AG04450 (cell line): ENCODE data around the gene VIPR1. TPM values are rescaled to one million over a fixed set of nuclear protein-coding genes. Genes with fewer than 3 reads are reported as not detected.

Source experiments
- CTCF ChIA-PET: fragments of 300-600, 350-600 bp; formaldehyde crosslinking; extraction: SDS; loops from one replicate; lab custom pipeline; 2022; ENCODE audit warnings: antibody characterized with exemption, inconsistent platforms; lab: Charles Lee
- POLR2A ChIA-PET: fragments of 350-600 bp; formaldehyde crosslinking; extraction: SDS; loops from one replicate; lab custom pipeline; 2021; ENCODE audit warnings: antibody characterized with exemption, inconsistent platforms; lab: Yijun Ruan, JAX
- DNase-seq: peaks from one replicate; pipeline ENCODE4 v3.0.0-alpha.2; 2011; ENCODE audit warnings: low read depth, low spot score
- H3K27ac ChIP-seq: one replicate; pipeline ENCODE4 v1.5.1; 2012; ENCODE audit warnings: low read depth, low read length, control low read depth
- H3K27me3 ChIP-seq: one replicate; pipeline ENCODE4 v1.6.0; 2012; ENCODE audit warnings: low read length; ENCODE audit not compliant: control insufficient read depth, insufficient read depth
- H3K4me3 ChIP-seq: 2 replicates; pipeline ENCODE4 v1.5.1; 2011; ENCODE audit warnings: mild to moderate bottlenecking, low read depth, low read length, control low read depth
- H3K9me3 ChIP-seq: 2 replicates; pipeline ENCODE4 v1.5.1; 2012; ENCODE audit warnings: low read length; ENCODE audit not compliant: control insufficient read depth, insufficient read depth
- polyA plus RNA-seq: library from polyadenylated mRNA; depleted of rRNA; stranded (reverse); fragments of >200 nt; gene quantifications from 2 replicates; pipeline ENCODE4 v1.2.3, GENCODE V29; 2011
- TF ChIP-seq, protein P1 (sequence below): IDR thresholded peaks from 2 replicates; pipeline ENCODE4 v1.5.1; 2011; ENCODE audit warnings: low read depth, low read length, control low read depth, inconsistent platforms

VIPR1 gene
- polyA plus RNA-seq, 1 experiment = not detected

GRCh38 chr3:42509111-42509510 is 6.7 kb downstream of the VIPR1 start:
- H3K9me3 ChIP-seq = no peaks in the 10 kb centered on the region
- POLR2A ChIA-PET = no interaction called here
- CTCF ChIA-PET = no interaction called here
- no peak for DNase-seq
- H3K27ac ChIP-seq = no peak overlapping the region
- peaks cover 13% of the 10 kb centered on the region for H3K27me3 ChIP-seq
- TF ChIP-seq, protein P1, sequence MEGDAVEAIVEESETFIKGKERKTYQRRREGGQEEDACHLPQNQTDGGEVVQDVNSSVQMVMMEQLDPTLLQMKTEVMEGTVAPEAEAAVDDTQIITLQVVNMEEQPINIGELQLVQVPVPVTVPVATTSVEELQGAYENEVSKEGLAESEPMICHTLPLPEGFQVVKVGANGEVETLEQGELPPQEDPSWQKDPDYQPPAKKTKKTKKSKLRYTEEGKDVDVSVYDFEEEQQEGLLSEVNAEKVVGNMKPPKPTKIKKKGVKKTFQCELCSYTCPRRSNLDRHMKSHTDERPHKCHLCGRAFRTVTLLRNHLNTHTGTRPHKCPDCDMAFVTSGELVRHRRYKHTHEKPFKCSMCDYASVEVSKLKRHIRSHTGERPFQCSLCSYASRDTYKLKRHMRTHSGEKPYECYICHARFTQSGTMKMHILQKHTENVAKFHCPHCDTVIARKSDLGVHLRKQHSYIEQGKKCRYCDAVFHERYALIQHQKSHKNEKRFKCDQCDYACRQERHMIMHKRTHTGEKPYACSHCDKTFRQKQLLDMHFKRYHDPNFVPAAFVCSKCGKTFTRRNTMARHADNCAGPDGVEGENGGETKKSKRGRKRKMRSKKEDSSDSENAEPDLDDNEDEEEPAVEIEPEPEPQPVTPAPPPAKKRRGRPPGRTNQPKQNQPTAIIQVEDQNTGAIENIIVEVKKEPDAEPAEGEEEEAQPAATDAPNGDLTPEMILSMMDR = no peak
- H3K4me3 ChIP-seq = no peak overlapping the region

DNA sequence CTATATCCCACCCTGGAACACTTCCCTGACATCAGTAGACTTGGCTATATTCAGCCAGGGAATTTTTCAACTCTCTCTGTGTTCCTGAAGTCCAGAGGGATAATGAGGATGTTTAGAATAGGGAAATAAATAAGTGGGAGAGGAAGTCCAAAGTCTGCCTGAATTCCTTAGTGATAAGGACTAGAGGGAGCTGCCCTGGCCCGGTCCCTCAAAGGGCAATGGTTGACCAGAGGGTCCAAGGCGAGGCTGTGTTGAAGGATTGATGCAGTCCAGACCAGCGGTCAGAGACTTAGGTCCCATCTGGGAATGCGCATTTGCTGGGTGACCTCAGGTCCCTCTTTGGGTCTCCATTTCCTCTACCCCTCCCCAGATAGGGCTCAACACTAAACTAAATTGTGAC is 7.9 kb downstream of the VIPR1 start:
- peaks cover 12% of the 10 kb centered on the region for H3K27me3 ChIP-seq
- H3K4me3 ChIP-seq = no peak overlapping the region
- POLR2A ChIA-PET = no interaction called here
- TF ChIP-seq, protein P1 = no peak
- CTCF ChIA-PET = no interaction called here
- DNase-seq = no peak
- H3K27ac ChIP-seq = no peak overlapping the region
- H3K9me3 ChIP-seq = no peaks in the 10 kb centered on the region

GRCh38 chr3:42511201-42511600 is 8.8 kb downstream of the VIPR1 start:
- TF ChIP-seq, protein P1 = no peak
- no peaks in the 10 kb centered on the region for H3K9me3 ChIP-seq
- no peak overlapping the region for H3K27ac ChIP-seq
- DNase-seq = no peak
- POLR2A ChIA-PET = no interaction called here
- CTCF ChIA-PET = no interaction called here
- peaks cover 15% of the 10 kb centered on the region for H3K27me3 ChIP-seq
- H3K4me3 ChIP-seq = no peak overlapping the region

GRCh38 chr3:42511736-42512135 is 9.3 kb downstream of the VIPR1 start:
- POLR2A ChIA-PET = no interaction called here
- TF ChIP-seq, protein P1 = no peak
- CTCF ChIA-PET = interaction anchor here (1.0 kb wide), 1 partner anchor 282 kb away, joined by 3 read pairs; no protein-coding TSS in a partner anchor

DNA sequence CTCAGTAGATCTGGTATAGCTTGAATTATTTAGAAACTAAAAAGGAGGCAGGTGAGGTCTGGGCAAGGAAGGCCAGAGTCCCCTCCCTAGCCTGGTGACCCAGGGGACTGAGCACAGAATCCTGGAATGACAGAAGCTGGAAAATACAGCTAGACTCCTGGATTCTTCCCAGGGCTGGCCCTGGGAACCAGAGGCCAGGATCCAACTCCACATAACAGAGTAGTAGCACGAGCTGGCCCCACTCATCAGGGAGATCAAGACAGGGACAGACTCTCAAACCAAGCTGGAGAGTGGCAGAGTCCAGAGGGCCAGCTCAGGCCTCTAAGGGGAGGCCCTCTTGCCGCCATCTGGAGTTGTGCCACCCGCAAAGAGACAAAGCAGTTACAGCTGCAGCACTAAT is 10.7 kb downstream of the VIPR1 start:
- peaks cover 9% of the 10 kb centered on the region for H3K27me3 ChIP-seq
- no peaks in the 10 kb centered on the region for H3K9me3 ChIP-seq
- ChIA-PET CTCF (no interaction called here), POLR2A (no interaction called here)
- TF ChIP-seq, protein P1 = no peak
- H3K4me3 ChIP-seq = no peak overlapping the region
- DNase-seq = no peak
- no peak overlapping the region for H3K27ac ChIP-seq

More at GRCh38 chr3:42511736-42512135, 9.3 kb downstream of the VIPR1 start:
- Histone ChIP-seq H3K27me3 (peaks cover 15% of the 10 kb centered on the region), H3K27ac (no peak overlapping the region), H3K4me3 (no peak overlapping the region), H3K9me3 (no peaks in the 10 kb centered on the region)
- DNase-seq = no peak
